ENCODE data around the gene TRPM3.

- TF ChIP-seq, protein P1, sequence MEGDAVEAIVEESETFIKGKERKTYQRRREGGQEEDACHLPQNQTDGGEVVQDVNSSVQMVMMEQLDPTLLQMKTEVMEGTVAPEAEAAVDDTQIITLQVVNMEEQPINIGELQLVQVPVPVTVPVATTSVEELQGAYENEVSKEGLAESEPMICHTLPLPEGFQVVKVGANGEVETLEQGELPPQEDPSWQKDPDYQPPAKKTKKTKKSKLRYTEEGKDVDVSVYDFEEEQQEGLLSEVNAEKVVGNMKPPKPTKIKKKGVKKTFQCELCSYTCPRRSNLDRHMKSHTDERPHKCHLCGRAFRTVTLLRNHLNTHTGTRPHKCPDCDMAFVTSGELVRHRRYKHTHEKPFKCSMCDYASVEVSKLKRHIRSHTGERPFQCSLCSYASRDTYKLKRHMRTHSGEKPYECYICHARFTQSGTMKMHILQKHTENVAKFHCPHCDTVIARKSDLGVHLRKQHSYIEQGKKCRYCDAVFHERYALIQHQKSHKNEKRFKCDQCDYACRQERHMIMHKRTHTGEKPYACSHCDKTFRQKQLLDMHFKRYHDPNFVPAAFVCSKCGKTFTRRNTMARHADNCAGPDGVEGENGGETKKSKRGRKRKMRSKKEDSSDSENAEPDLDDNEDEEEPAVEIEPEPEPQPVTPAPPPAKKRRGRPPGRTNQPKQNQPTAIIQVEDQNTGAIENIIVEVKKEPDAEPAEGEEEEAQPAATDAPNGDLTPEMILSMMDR (IDR thresholded peaks at IDR 0.05; ENCODE audit: insufficient read depth, low read length), result no peak
- no peak for TF ChIP-seq GABPA (IDR thresholded peaks at IDR 0.05; ENCODE audit: low read depth)
These were observed 49.8 kb downstream of the TRPM3 start for GRCh38 chr9:71071633-71072032.
